NCI-H460 (cell line): ENCODE data around the gene SETBP1. TPM values are rescaled to one million over a fixed set of nuclear protein-coding genes. Genes with fewer than 3 reads are reported as not detected.

Source experiments
- DNase-seq: peaks from one replicate; pipeline ENCODE4 v3.0.0-alpha.2; 2016; ENCODE audit warnings: low read depth; ENCODE audit errors: extremely low read depth
- polyA plus RNA-seq: library from polyadenylated mRNA; depleted of rRNA; stranded (reverse); fragments of >200 nt; gene quantifications from 2 replicates; pipeline ENCODE4 v1.2.3, GENCODE V29; 2014; cell fraction: nucleus; rRNA removed
- total RNA-seq: library from RNA; depleted of rRNA; stranded (reverse); fragments of >200 nt; shearing (Covaris generic); gene quantifications from 2 replicates; pipeline ENCODE4 v1.2.3, GENCODE V29; 2014; rRNA removed

The SETBP1 gene
- total RNA-seq: 2.0 and 2.5 TPM in 2 replicates
- polyA plus RNA-seq: 0.51 and 1.2 TPM in 2 replicates

DNA sequence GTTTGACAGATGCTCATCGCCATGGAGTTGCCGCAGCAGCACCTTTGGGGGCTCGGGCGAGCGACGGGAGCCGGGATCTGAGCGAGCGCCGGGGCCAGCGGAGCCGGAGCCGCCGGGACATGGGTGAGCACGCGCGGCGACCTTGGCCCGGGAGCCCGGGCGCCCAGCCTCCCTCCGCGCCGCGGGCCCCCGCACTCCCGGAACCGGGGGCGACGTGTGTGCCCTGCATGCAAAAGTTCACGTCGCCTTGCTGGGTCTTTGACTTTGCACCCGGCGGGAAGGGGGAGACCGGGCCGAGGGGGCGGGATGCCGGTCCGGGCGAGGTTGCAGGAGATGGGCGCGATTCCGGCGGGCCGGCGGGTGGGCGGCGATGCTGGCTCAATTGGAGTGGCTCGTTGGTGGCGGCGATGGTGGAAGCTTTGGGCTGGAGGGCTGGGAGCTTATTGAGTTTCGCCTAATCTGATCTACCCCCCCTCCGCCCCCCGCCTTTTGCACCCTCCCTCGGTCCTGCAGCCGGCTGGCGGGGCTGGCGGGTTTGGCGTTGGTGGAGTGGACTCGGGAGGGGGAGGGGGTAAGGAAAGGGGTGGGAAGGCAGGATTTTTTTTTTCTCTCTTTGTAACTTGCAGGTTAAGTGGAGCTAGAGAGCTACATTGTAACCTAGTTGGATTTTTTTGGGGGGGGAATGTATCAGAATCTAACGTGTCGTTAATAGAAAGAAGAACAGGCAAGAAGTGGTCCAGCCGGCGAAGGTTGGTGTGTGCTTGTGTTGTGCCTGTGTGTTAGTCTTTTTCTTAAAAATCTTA, at the start of gene SETBP1:
Gene SETBP1 (plus strand): TSS at position 616 of the 803 bp plus-strand sequence. CDS start 20,459 bp downstream, outside the sequence.
- no peak for DNase-seq

DNA sequence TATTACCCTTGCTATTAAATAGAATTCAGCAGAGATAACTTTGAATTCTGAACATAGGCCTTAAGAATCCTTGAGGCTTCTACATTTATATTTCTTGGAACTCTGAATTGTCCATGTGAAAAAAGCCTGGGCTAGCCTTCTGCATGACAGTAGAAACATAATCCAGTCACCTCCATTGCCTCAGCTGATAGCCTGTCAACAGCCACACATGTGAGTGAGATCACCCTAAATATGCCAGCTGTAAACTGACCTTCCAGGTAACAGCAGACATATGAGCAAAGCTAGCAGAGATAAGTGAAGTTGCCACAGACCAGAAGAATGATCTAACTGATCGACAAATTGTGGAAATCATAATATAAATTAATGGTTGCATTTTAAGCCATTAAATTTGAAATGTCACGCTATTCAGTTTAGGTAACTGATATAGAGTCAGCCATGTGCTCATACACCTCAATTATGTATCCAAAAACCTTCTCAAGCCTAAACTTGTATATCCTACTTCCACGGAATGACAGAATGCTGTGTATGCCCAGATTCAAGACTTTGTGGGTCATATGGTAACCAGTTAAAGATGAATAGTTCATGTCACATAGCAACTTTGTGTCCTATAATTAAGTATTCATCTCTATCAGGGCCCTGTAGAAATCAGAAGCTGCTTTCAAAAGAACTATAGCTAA, 48.1 kb upstream of the SETBP1 start:
- DNase-seq: no peak

DNA sequence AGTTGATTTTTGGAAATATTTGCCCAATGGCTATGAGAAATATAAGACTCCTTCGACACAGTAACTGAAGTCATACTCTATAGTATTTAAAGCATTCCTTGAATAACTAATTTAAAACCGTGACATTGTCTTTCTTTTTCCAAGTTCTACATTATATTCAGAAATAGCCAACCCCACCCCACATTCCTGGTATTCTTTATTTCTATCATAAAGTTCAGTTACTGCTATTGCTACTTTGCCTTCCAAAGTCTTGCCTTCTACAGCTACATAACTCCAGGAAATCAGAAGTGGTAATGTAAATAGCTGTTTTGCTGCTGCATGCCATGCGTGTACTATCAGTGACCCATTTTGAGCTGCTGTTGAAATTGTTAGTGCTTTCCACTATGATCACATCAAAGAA, 45.1 kb upstream of the SETBP1 start:
- no peak for DNase-seq

DNA sequence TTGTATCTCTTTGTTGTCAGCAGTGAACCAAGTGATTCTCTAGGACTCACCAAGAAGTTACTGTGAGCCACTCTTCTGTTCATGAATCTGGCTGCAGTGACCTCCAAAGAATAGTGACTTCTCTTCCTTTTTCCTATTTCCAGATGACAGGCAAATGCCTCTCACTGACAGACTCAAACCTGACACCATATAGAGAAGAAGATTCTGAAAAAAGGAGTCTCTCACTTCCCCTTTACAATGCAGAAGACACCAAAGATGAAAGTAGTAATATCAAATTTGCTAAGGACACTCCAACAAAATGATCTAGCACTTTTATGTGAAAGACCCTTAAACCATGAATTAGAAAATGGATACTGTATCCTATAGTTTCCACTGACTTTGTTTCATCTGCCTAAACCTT, 44.4 kb upstream of the SETBP1 start:
- no peak for DNase-seq

DNA sequence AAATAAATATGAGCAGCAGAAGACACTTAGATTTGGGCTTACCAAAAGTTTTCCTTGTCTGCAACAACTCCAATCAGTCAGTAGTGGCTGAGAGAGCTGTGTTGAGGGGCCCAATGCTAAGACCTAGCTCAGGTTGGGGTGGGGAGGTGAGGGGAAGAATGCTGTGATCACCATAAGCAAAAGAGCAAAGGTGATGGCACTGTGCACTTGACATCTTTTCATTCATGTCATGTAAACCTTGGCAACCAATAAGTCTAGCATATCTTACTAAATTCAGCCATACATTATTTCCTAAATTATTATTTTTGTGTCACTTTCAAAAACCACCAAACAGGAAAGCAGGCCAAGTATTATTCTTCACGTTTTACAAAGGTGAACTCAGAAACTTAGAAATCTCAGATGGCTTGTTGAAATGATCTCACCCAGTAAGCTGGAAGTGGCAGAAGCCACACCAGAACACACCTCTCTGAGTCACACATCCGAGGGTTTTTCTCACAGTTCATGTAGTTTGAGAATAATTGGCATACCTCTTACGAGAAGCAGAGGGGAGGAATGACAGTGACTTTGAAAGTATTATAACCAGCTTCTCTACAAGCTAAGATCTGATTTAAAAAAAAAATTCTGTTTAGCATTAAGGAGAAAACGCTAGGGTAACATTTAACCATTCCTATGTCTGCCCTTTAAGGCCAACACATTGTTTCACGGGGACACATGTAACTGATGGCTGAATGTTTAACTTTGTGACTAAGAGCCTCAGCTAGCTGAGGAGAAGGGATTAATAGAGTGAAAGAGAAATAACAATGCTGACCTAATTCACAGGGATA, 43.3 kb upstream of the SETBP1 start:
- DNase-seq: no peak

DNA sequence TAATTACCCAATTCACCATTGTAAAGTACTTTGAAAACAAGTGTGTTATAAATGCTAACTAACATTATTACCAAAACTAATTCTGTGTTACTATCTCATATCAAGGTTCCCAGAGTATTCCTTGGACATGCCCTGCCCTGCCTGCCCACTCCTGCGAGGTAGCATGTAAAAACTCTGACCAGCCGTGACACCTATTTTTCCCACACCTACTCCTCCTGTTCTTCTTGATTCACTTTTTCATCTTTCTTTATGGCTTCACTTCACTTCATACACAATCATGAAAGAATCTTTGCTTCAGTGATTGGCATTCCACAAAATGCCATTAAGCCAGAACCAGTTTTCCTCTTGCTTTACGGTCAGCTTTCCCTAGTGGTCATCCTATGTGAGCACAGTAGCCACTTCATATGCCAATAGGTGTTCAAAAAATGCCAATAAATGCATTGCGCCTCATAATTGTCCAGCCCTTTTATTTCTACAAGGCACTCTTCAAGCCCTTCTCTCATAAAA, 42.6 kb upstream of the SETBP1 start:
- no peak for DNase-seq

DNA sequence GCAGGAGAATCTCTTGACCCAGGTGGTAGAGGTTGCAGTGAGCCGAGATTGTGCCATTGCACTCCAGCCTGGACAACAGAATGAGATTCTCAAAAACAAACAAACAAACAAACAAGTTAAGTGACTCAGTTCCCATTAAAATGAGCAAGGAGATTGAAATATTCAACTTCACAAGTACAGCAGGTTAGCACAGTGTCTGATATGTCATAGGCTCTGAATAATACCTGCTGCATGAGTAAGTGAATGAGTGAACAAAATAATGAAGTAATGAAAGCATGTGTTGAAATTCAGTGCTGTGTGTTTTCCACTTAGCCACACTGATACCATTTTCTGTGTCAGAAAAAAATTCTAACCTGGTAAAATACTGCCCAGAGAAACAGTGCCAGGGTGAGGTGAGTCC, 41.9 kb upstream of the SETBP1 start:
- DNase-seq: no peak

DNA sequence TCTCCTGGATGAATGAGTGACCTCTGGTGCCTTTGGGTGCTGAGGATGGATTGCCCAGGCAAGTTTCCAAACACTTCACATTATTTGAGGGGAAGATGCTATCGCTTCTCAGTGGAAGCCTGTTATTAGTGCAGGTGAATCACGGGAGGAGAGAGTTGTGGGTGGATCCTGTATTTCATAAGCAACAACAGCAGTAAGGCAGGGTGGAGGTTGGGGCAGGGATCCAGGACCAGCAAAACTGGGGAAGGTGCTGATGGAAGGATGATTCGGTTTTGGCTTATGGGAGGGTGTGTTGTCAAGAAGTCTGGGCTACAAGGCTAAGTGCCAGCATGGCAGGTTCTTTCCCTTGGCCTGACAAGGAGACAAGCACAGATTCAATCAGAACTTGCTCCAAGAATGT, 37.7 kb upstream of the SETBP1 start:
- no peak for DNase-seq

DNA sequence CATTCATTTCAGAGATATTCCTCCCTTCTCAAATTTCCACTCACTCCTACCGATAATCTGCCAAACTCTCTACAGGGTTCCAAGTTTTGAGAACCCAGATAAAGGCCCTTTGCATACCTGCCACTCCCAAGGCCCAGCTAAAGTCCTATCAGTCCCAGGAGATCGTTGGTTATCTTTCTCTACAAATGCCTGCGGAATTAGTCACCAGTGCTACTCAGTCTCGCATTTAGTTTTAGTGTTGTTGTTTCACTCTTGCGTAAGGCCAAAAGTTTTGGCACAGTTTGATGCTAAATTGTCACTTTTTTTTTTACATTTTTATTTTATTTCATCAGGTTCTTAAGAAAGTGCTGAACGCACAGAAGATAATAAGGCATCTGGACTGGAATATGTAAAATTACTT, 29.2 kb upstream of the SETBP1 start:
- DNase-seq: peak; percentile 65

DNA sequence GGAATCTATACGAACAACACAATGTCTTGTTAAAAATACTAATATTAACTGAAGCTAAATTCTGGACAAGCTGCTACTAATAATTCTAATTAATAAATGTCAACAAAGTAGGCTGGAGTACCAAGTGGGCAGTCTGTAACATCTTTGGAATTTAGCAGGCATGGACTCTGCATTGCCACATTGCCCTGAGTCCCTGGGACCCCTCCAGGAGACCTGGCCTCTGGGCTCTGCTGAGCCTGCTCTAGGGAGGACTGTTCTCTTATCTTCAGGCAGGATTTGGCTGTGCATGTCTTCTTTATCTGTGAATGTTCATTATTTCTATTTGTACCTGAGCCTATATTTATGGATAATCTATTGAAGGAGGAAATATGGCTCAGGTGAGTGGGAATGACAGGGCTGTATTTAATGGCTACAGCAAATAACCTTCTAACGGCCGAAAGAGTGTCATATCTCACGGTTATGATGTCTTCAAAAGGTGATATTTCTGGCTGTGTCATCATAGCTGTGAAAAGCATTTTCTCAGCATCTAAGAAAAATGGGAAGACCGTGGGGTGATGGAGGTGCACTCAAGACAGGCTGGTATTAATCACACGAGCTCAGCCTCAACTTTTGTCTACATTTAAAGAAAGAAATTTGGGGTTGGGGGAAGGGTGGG, 28.6 kb upstream of the SETBP1 start:
- peak; percentile 13 for DNase-seq

DNA sequence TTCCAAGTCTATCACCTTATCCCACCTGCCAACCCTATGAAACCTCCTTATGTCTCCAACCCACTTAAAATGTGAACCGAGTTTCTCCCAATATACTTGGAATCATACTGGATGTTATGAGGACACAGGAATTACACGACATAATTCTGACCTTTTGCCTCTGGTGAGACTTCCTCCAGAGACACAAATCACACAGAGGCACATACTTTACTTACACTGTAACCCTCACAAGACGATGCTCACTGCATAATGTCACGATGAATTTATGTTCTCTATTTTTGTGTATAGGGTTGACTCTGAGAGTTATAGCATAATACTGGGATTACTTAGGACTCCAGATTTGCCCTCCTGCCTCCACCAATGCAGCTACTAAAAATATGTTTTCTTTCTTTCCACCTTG, 28.0 kb upstream of the SETBP1 start:
- DNase-seq: no peak

DNA sequence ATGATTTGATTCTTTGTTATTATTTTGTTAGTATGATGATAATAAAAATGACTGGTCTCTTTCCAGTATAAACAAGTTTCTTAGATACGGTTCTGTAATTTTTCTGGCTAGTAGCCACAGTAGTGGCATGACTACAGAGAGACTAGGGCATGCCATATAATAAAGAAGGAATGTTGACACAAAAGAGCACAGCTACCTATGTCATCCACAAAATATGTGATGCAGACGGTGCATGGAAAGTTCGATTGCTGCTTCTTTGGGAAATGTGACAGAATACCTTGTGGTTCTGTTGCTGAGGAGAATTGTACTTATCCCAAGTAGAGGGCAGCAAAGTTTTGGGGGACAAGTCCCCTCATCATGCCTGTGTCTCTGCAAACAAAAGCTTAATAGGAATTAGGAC, 26.1 kb upstream of the SETBP1 start:
- DNase-seq: no peak

DNA sequence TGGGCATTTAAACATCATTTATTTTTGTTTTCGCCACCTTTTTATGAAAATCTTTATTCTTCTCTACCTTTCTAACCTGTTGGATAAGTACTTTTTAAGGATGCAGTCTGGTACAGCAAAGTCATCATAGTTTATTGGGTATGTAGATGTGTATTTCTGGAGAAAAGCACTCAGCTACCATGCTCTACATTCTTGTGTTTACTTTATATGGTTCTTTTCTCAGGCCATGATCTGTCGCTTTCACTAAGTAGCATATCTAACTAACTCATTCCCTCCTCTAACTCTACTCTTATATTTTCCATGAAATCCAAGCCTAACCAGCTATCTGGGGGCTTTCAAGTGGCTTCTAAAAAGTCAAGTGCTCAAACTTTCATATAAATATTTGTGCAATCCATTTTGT, 25.3 kb upstream of the SETBP1 start:
- DNase-seq: no peak

DNA sequence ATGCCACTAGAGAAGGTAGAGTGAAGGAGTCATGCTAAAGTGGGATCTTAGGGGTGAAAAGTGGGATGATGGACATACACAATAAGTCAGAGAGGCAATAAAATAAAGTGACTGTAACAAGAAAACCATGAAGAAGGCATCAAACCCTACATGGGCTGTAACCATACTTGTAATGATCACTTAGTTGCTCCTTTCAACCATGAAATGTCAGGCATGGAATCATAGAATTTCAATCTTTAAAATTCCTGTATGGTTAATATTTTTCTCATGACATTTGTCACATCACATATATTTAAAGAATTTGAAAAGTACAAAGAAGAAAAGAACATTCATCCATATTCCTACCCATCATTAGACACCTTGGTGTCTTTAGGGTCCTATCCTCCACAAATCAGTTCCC, 20.9 kb upstream of the SETBP1 start:
- no peak for DNase-seq

DNA sequence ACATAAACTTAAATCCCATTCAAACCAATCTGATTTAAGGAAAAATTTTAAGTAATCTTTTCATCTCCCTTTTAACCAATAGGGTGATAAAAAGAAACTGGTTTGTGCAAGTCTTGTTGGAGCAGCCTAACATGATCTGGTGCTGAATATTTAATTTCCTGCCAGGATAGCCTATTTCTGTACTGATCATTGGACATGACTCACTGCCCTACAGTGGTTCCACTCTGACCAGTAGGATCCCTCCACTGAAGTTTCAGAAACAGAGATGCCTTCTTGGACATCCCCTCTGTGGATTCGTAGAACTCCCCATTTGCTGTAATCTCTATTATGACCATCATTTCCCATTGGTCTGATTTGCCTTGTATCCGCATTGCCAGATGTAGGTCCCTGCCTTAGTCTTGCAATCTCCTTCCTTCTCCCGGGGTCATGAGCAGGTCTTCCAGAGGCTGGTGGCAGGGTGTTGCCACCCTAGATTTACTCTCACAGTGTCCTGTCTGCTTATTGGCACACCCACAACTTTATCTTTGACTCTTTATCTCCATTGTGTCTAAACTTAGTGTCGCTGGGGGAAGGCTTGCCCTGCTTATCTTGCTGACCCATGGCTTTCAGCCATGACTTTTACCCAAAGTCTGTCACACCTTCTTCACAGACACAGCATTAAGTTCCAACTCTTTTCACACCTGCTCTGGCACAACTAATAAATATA, 12.3 kb upstream of the SETBP1 start:
- no peak for DNase-seq

DNA sequence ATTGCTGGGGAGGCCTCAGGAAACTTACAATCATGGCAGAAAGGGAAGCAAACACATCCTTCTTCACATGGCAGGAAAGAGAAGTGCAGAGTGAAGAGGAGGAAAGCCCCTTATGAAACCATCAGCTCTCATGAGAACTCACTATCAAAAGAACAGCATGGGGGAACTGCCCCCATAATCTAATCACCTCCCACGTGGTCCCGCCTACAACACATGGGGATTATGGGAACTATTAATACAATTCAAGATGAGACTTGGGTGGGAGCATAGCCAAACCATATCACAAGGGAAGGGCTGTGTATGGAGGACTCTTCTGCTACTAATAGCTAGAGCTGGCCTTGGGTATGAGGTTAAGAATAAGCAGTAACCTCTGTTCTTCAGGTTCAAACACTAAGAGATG, 8.8 kb upstream of the SETBP1 start:
- no peak for DNase-seq

DNA sequence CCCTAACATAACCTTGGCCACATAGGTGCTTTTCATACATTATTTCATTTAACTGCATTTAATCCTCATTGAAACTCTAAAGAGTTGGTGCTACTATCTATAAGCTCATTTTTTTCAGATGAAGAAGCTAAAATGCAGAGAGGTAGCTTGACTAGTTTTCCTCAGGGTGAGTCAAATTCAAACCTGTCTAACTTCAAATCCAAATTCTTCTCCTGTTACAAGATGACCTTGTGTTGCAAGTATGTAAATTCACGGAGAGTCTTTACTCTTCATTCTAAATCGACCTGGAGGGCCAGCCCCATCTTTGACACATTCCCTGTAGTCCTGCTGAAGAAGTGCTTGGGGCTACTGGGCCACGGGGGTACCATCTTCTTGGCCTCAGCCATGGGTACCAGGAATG, 8.2 kb upstream of the SETBP1 start:
- no peak for DNase-seq

DNA sequence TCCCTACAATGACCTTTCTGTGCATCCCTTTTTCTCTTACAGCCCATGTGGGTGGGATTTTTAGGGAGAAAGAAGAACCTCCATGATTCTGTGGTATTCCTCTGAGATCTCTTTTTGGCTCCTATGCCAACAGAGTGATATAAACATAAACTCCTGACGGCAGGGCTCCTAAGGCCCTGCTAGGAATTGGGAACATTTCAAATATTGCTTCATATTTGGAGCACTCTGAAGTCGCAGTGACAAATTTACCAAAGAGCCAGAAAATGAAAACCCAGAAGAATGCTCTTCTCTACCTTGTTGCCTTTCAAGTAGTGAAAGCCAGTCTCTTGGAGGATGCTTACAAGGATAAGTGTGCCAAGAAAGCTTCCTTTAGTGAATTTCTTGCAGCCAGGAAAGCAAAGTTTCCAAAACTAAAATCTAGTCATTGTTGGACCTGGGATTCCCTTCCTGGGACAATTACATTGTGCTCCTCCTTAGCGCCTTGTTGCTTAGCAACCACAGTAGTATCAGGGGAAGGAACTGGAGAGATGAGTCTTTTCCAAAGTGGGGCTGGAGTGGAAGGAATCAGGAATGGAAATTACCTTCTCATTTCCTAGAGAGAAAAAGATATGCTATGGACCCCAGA, 7.3 kb upstream of the SETBP1 start:
- DNase-seq: no peak

DNA sequence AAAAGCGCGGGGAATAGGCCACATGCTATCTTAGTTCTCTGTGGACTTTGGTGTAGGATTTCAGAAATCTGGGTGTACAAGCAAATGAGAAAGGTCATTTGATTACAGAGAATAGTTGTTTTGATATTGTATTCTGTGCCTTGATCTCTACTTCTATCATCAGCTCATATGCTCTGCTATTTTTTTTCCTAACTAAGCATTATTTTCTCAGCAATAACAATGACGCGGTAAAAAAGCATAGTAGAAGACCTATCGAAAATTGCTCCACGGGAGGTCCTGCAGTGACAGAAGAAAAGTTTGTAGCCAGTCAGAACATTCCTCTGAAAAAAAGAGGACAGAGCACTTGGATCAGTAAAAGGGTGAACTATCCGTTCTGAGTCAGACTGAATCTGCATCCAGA, 2.8 kb upstream of the SETBP1 start:
- DNase-seq: no peak

DNA sequence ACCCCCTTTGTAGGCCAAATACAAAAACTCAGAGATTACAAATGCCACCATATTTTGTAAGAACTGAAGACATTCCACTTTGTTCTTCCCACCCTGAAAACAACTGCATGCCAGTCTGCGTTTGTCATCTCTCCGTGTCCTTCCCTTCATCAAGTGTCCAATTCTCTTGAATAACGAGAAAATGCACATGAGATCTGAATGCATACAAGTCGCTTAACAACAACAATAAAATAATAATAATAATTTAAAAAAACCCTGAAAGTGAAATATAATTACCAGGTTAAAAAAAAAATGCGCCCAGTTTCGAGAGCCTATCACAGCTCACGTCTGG, 2.0 kb upstream of the SETBP1 start:
- DNase-seq: no peak
